Left ventricle myocardium inferior (tissue), 1 donor: ENCODE results near the gene TAF10. TPM values are rescaled to one million over a fixed set of nuclear protein-coding genes. Genes with fewer than 3 reads are reported as not detected.
A peak's percentile ranks its signal among the peaks of the same experiment; 100 is the strongest.

Experiments used
- DNase-seq: peaks from one replicate; pipeline ENCODE4 v3.0.0-alpha.2; 2020
- H3K27ac ChIP-seq: fragments of 200-600 bp; replicated peaks from 2 replicates; pipeline ENCODE4 v1.8.0; 2021
- H3K27me3 ChIP-seq: fragments of 200-600 bp; 2 replicates; pipeline ENCODE4 v1.8.0; 2021; ENCODE audit warnings: low read depth
- H3K36me3 ChIP-seq: fragments of 200-600 bp; 2 replicates; pipeline ENCODE4 v1.8.0; 2021
- H3K4me1 ChIP-seq: fragments of 200-600 bp; 2 replicates; pipeline ENCODE4 v1.8.0; 2021
- H3K4me3 ChIP-seq: fragments of 200-600 bp; 2 replicates; pipeline ENCODE4 v1.8.0; 2021; ENCODE audit warnings: mild to moderate bottlenecking, moderate library complexity
- H3K9me3 ChIP-seq: fragments of 200-600 bp; replicated peaks from 2 replicates; pipeline ENCODE4 v1.8.0; 2021
- CTCF ChIP-seq: fragments of 200-600 bp; IDR thresholded peaks from 2 replicates; pipeline ENCODE4 v1.8.0; 2021; ENCODE audit warnings: antibody characterized with exemption, mild to moderate bottlenecking, borderline replicate concordance
- intact Hi-C: fragments of 100-400 bp; cut with micrococcal nuclease; formaldehyde crosslinking; loops from one replicate; pipeline ENCODE4 v1.11.0; 2022
- total RNA-seq: library from RNA; stranded (reverse); fragmentation: NEBNext Ultra II Directional; extraction: Animal tissue kit (Norgen Biotek cat#: 25700); gene quantifications from one replicate; pipeline ENCODE4 v1.2.1, GENCODE V29; 2021
- donor health status: DM: no; HTN: yes; CAD: no; lungs with severe emphysema.

The TAF10 gene
- total RNA-seq, 1 donor from 2014 or later = 106 TPM

GRCh38 chr11:6611963-6612212 is 128 bp downstream of the TAF10 start:
- H3K36me3 ChIP-seq = peaks cover 60% of the 10 kb centered on the region
- TF ChIP-seq CTCF = no peak
- peak overlapping the region; percentile 83 for H3K4me3 ChIP-seq
- intact Hi-C loops = no loop called here
- peak overlapping the region; percentile 99 for H3K27ac ChIP-seq
- peaks cover 62% of the 10 kb centered on the region for H3K4me1 ChIP-seq
- no peak for DNase-seq
- no peaks in the 10 kb centered on the region for H3K27me3 ChIP-seq
- no peaks in the 10 kb centered on the region for H3K9me3 ChIP-seq

GRCh38 chr11:6611092-6611962 is 689 bp downstream of the TAF10 start:
- DNase-seq = peak; percentile 48
- H3K27ac ChIP-seq = peak overlapping the region; percentile 99
- peaks cover 68% of the 10 kb centered on the region for H3K4me1 ChIP-seq
- no peak for TF ChIP-seq CTCF
- intact Hi-C loops = no loop called here
- peaks cover 56% of the 10 kb centered on the region for H3K36me3 ChIP-seq
- H3K4me3 ChIP-seq = peak overlapping the region; percentile 83
- H3K9me3 ChIP-seq = no peaks in the 10 kb centered on the region
- no peaks in the 10 kb centered on the region for H3K27me3 ChIP-seq

- no peaks in the 10 kb centered on the region for H3K27me3 ChIP-seq
- no peak for TF ChIP-seq CTCF
- H3K27ac ChIP-seq = peak overlapping the region; percentile 99
- peaks cover 49% of the 10 kb centered on the region for H3K36me3 ChIP-seq
- H3K4me3 ChIP-seq = peak overlapping the region; percentile 83
- intact Hi-C loops = no loop called here
- no peaks in the 10 kb centered on the region for H3K9me3 ChIP-seq
- DNase-seq = no peak
- peaks cover 75% of the 10 kb centered on the region for H3K4me1 ChIP-seq
These were observed 1.4 kb downstream of the TAF10 start for GRCh38 chr11:6610591-6610990.

GRCh38 chr11:6609502-6610015 is 2.5 kb downstream of the TAF10 start:
- Histone ChIP-seq H3K36me3 (peaks cover 38% of the 10 kb centered on the region), H3K27me3 (no peaks in the 10 kb centered on the region), H3K9me3 (no peaks in the 10 kb centered on the region), H3K27ac (peak overlapping the region; percentile 7), H3K4me3 (no peak overlapping the region), H3K4me1 (peaks cover 85% of the 10 kb centered on the region)
- no peak for DNase-seq
- TF ChIP-seq CTCF = no peak
- intact Hi-C loops = no loop called here

GRCh38 chr11:6608726-6609501 is 3.1 kb downstream of the TAF10 start:
- Histone ChIP-seq H3K36me3 (peaks cover 38% of the 10 kb centered on the region), H3K4me3 (no peak overlapping the region), H3K27me3 (no peaks in the 10 kb centered on the region), H3K4me1 (peaks cover 92% of the 10 kb centered on the region), H3K9me3 (no peaks in the 10 kb centered on the region), H3K27ac (peak overlapping the region; percentile 98)
- TF ChIP-seq CTCF = no peak
- intact Hi-C loops = no loop called here
- no peak for DNase-seq
